IMR-90 (cell line): Measurements from ENCODE around the gene SCCPDH. TPM values are rescaled to one million over a fixed set of nuclear protein-coding genes. Genes with fewer than 3 reads are reported as not detected.

ENCODE experiments used
- ATAC-seq: fragments of 200-7000 bp; cut with Tn5 transposase; 2 replicates; pipeline ENCODE4 v1.9.1; 2020; ENCODE audit warnings: low read depth, mild to moderate bottlenecking, moderate library complexity
- BruUV-seq: library from RNA; stranded (reverse); fragments of 400-500 nt; replicated peaks from 2 replicates; lab custom pipeline; 2021; lab: Mats Ljungman, UMichigan
- CTCF ChIA-PET: fragments of 300-600 bp; formaldehyde crosslinking; extraction: SDS; loops from one replicate; lab custom pipeline; 2021; ENCODE audit warnings: antibody characterized with exemption; lab: Yijun Ruan, JAX
- POLR2A ChIA-PET: fragments of 300-600 bp; sonication (Branson Sonifier 250); formaldehyde crosslinking; loops from one replicate; lab custom pipeline; 2022; ENCODE audit warnings: antibody characterized with exemption; ENCODE audit not compliant: unreplicated experiment; lab: Charles Lee
- DNase-seq: peaks from one replicate; pipeline ENCODE4 v3.0.0; 2013
- H2AFZ ChIP-seq: replicated peaks from 2 replicates; pipeline ENCODE3; 2013; ENCODE audit warnings: low read length, mild to moderate bottlenecking; ENCODE audit not compliant: poor library complexity
- H2AK5ac ChIP-seq: 2 replicates; pipeline ENCODE4 v1.6.1; 2013; ENCODE audit warnings: low read depth, low read length, inconsistent platforms
- H2AK9ac ChIP-seq: replicated peaks from 2 replicates; pipeline ENCODE3; 2013; ENCODE audit warnings: mild to moderate bottlenecking, low read depth, low read length, moderate library complexity; ENCODE audit not compliant: poor library complexity
- H2BK120ac ChIP-seq: 2 replicates; pipeline ENCODE4 v1.6.1; 2013; ENCODE audit warnings: low read depth, low read length, inconsistent platforms
- H2BK15ac ChIP-seq: 3 replicates; pipeline ENCODE4 v1.6.1; 2013; ENCODE audit warnings: low read depth, low read length, inconsistent platforms
- H2BK20ac ChIP-seq: 2 replicates; pipeline ENCODE4 v1.6.1; 2013; ENCODE audit warnings: low read depth, mild to moderate bottlenecking, inconsistent platforms, low read length, moderate library complexity
- H2BK5ac ChIP-seq: 2 replicates; pipeline ENCODE4 v1.6.1; 2013; ENCODE audit warnings: mild to moderate bottlenecking, low read depth, low read length, inconsistent platforms; ENCODE audit not compliant: poor library complexity, severe bottlenecking
- H3K14ac ChIP-seq: replicated peaks from 2 replicates; pipeline ENCODE4 v1.6.1; 2013; ENCODE audit warnings: low read depth, low read length, inconsistent platforms
- H3K18ac ChIP-seq: 2 replicates; pipeline ENCODE4 v1.6.1; 2013; ENCODE audit warnings: low read depth, low read length, control low read depth
- H3K23ac ChIP-seq: 2 replicates; pipeline ENCODE4 v1.6.1; 2013; ENCODE audit warnings: low read depth, low read length, inconsistent platforms
- H3K27ac ChIP-seq: 2 replicates; pipeline ENCODE4 v1.5.1; 2013; ENCODE audit warnings: mild to moderate bottlenecking, control low read depth, low read length; ENCODE audit not compliant: insufficient read depth
- H3K27me3 ChIP-seq: 2 replicates; pipeline ENCODE4 v1.6.1; 2013; ENCODE audit warnings: low read length; ENCODE audit not compliant: control insufficient read depth, insufficient read depth
- H3K36me3 ChIP-seq: 2 replicates; pipeline ENCODE4 v1.6.1; 2013; ENCODE audit warnings: low read length, mixed read lengths; ENCODE audit not compliant: control insufficient read depth, insufficient read depth
- H3K4ac ChIP-seq: 2 replicates; pipeline ENCODE4 v1.6.1; 2013; ENCODE audit warnings: low read depth, low read length, inconsistent platforms
- H3K4me1 ChIP-seq: 2 replicates; pipeline ENCODE4 v1.6.1; 2013; ENCODE audit warnings: low read length, mixed read lengths; ENCODE audit not compliant: control insufficient read depth, insufficient read depth
- H3K4me2 ChIP-seq: 2 replicates; pipeline ENCODE4 v1.6.1; 2013; ENCODE audit warnings: low read depth, mild to moderate bottlenecking, control low read depth, low read length, moderate library complexity
- H3K4me3 ChIP-seq: 2 replicates; pipeline ENCODE4 v1.5.1; 2013; ENCODE audit warnings: low read depth, mild to moderate bottlenecking, control low read depth, low read length, moderate library complexity; ENCODE audit not compliant: insufficient read depth
- H3K56ac ChIP-seq: 2 replicates; pipeline ENCODE4 v1.6.1; 2013; ENCODE audit warnings: low read length, inconsistent platforms; ENCODE audit not compliant: insufficient read depth; ENCODE audit errors: extremely low read depth
- H3K79me1 ChIP-seq, 2 experiments: 2 replicates each; pipeline ENCODE4 v1.6.1; 2013; ENCODE audit warnings: low read length in 2 of 2, inconsistent platforms in 1 of 2, low read depth in 1 of 2
- H3K9ac ChIP-seq: 2 replicates; pipeline ENCODE4 v1.6.1; 2013; ENCODE audit warnings: low read depth, low read length, control low read depth
- H3K9me1 ChIP-seq: 2 replicates; pipeline ENCODE4 v1.6.1; 2013; ENCODE audit warnings: low read length, inconsistent platforms; ENCODE audit not compliant: insufficient read depth
- H3K9me3 ChIP-seq: 2 replicates; pipeline ENCODE4 v1.6.1; 2013; ENCODE audit warnings: low read length; ENCODE audit not compliant: control insufficient read depth, insufficient read depth
- H4K20me1 ChIP-seq: 2 replicates; pipeline ENCODE4 v1.6.1; 2013; ENCODE audit warnings: low read length, inconsistent platforms; ENCODE audit not compliant: insufficient read depth
- H4K5ac ChIP-seq: 2 replicates; pipeline ENCODE4 v1.6.1; 2013; ENCODE audit warnings: mild to moderate bottlenecking, low read depth, low read length, control low read depth
- H4K8ac ChIP-seq, 2 experiments: 2 replicates each; pipeline ENCODE4 v1.6.1; 2013; ENCODE audit warnings: low read depth in 2 of 2, low read length in 2 of 2, control low read depth in 1 of 2, inconsistent platforms in 1 of 2
- H4K91ac ChIP-seq: 2 replicates; pipeline ENCODE4 v1.6.1; 2013; ENCODE audit warnings: low read depth, low read length, inconsistent platforms; ENCODE audit not compliant: insufficient read depth
- BHLHE40 ChIP-seq: fragments of 150-350 bp; IDR thresholded peaks from 2 replicates; pipeline ENCODE4 v1.6.1; 2016; ENCODE audit warnings: mild to moderate bottlenecking, low read depth, low read length
- CEBPB ChIP-seq: IDR thresholded peaks from 2 replicates; pipeline ENCODE4 v1.6.1; 2012; ENCODE audit warnings: low read depth, low read length, improper control_type of control experiment
- CHD1 ChIP-seq: IDR thresholded peaks from 2 replicates; pipeline ENCODE4 v1.6.1; 2012; ENCODE audit warnings: low read depth, low read length, improper control_type of control experiment
- FOS ChIP-seq: fragments of 150-350 bp; IDR thresholded peaks from 2 replicates; pipeline ENCODE4 v1.6.1; 2016; ENCODE audit warnings: low read depth, low read length
- MAFK ChIP-seq: IDR thresholded peaks from 2 replicates; pipeline ENCODE4 v1.6.1; 2012; ENCODE audit warnings: low read depth, low read length, improper control_type of control experiment
- MAZ ChIP-seq: IDR thresholded peaks from 2 replicates; pipeline ENCODE4 v1.6.1; 2012; ENCODE audit warnings: low read depth, mild to moderate bottlenecking, low read length, improper control_type of control experiment, moderate library complexity, borderline replicate concordance
- MXI1 ChIP-seq: IDR thresholded peaks from 2 replicates; pipeline ENCODE4 v1.6.1; 2012; ENCODE audit warnings: low read depth, mild to moderate bottlenecking, low read length, moderate library complexity, borderline replicate concordance
- NFE2L2 ChIP-seq: fragments of 150-350 bp; IDR thresholded peaks from 2 replicates; pipeline ENCODE4 v1.6.1; 2016; ENCODE audit warnings: low read depth, mild to moderate bottlenecking, low read length
- POLR2A ChIP-seq: IDR thresholded peaks from 2 replicates; pipeline ENCODE4 v1.6.1; 2012; ENCODE audit warnings: mild to moderate bottlenecking, low read depth, low read length
- RAD21 ChIP-seq: IDR thresholded peaks from 2 replicates; pipeline ENCODE4 v1.6.1; 2012; ENCODE audit warnings: low read length, improper control_type of control experiment
- RCOR1 ChIP-seq: IDR thresholded peaks from 2 replicates; pipeline ENCODE4 v1.6.1; 2012; ENCODE audit warnings: mild to moderate bottlenecking, low read length, improper control_type of control experiment; ENCODE audit not compliant: insufficient replicate concordance
- RFX5 ChIP-seq: IDR thresholded peaks from 2 replicates; pipeline ENCODE4 v1.8.0; 2012; ENCODE audit warnings: low read depth, mild to moderate bottlenecking, low read length, moderate library complexity
- SMC3 ChIP-seq: fragments of 150-350 bp; IDR thresholded peaks from 2 replicates; pipeline ENCODE4 v1.6.1; 2016; ENCODE audit warnings: low read depth, mild to moderate bottlenecking, antibody characterized with exemption, low read length, moderate library complexity
- WGBS, 2 experiments: methylation state at CpG; one replicate each; pipeline versions ENCODE4 v1.1.5 to v1.1.7; 2013; ENCODE audit warnings: missing lambda C conversion rate in 2 of 2; ENCODE audit not compliant: insufficient read length in 1 of 2; ENCODE audit errors: extremely low coverage in 2 of 2; 5-methylcytosine and 5-hydroxymethylcytosine counted together
- dilution Hi-C: fragments of 300-500 bp; cut with HindIII; formaldehyde crosslinking; loops from one replicate; pipeline ENCODE4 v1.14.3; 2018; ENCODE audit warnings: low sequenced_read_pairs; ENCODE audit not compliant: unreplicated experiment
- in situ Hi-C: fragments of 300-500 bp; cut with MboI; formaldehyde crosslinking; loops from 3 replicates; pipeline ENCODE4 v1.14.3; 2019; ENCODE audit warnings: low sequenced_read_pairs, inconsistent platforms, mixed read lengths
- intact Hi-C: fragments of 100-400 bp; cut with micrococcal nuclease; formaldehyde crosslinking; loops from 2 replicates; pipeline ENCODE4 v1.10.0; 2022
- polyA plus RNA-seq, 3 experiments: library from polyadenylated mRNA; depleted of rRNA; stranded (reverse); fragments of >200 nt; gene quantifications; 2 replicates each; pipeline ENCODE4 v1.2.3, GENCODE V29; 2012; ENCODE audit warnings: low replicate concordance in 1 of 3
- total RNA-seq: library from RNA; depleted of rRNA; stranded (reverse); fragments of >200 nt; gene quantifications from 2 replicates; pipeline ENCODE4 v1.2.3, GENCODE V29; 2012
- TF ChIP-seq, protein P1 (sequence below): conservative IDR thresholded peaks from 2 replicates; pipeline ENCODE4 v1.5.1; 2012; ENCODE audit warnings: mild to moderate bottlenecking, low read depth, low read length, improper control_type of control experiment
- TF ChIP-seq, protein P2 (sequence below): fragments of 150-350 bp; IDR thresholded peaks from 2 replicates; pipeline ENCODE4 v1.6.1; 2016; ENCODE audit warnings: low read depth, mild to moderate bottlenecking, low read length, moderate library complexity, borderline replicate concordance
- TF ChIP-seq, protein P3 (sequence below): fragments of 150-350 bp; IDR thresholded peaks from 2 replicates; pipeline ENCODE4 v1.6.1; 2017; ENCODE audit warnings: mild to moderate bottlenecking, antibody characterized with exemption, low read length, low read depth

SCCPDH gene
- total and polyA plus RNA-seq, 2 of the 4 experiments (the other 2 are of a cell fraction), result 26.9 to 37.8 TPM

DNA sequence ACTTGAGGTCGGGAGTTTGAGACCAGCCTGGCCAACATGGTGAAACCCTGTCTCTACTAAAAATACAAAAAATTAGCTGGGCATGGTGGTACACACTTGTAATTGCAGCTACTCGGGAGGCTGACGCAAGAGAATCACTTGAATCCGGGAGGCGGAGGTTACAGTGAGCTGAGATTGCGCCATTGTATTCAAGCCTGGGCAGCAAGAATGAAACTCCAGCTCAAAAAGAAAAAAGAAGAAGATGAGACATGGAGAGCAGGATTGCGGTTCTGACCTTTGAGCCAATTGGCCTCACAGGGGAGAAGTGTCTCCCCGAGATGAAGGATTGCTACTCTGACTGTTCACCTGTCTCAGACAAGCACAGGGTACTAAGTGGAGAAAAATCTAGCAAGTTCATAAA lies 6.6 kb downstream of the SCCPDH start:
- H3K4me2 ChIP-seq, result no peak overlapping the region
- H3K9me1 ChIP-seq, result peaks cover 2% of the 10 kb centered on the region; the same call in 1 of the 2 replicates
- DNase-seq (no peak), ATAC-seq (no peak)
- no TSS peak for BruUV-seq
- intact Hi-C loops (no loop called here), in situ Hi-C loops (no loop called here), dilution Hi-C loops (no loop called here)
- H3K79me1 ChIP-seq, result peaks cover 26 to 34% of the 10 kb centered on the region in 2 experiments
- no peak overlapping the region for H3K4me3 ChIP-seq
- H3K9me3 ChIP-seq, result peaks cover 2% of the 10 kb centered on the region; the same call in 1 of the 2 replicates
- H3K23ac ChIP-seq, result no peak overlapping the region
- H2AK5ac ChIP-seq, result no peak overlapping the region
- H2BK120ac ChIP-seq, result no peak overlapping the region
- no peaks in the 10 kb centered on the region for H3K4me1 ChIP-seq
- H3K27me3 ChIP-seq, result no peaks in the 10 kb centered on the region
- H2AFZ ChIP-seq, result no peak overlapping the region
- no peak overlapping the region for H4K5ac ChIP-seq
- no peak overlapping the region for H2BK20ac ChIP-seq
- H4K8ac ChIP-seq, result no peak overlapping the region
- H4K91ac ChIP-seq, result no peak overlapping the region
- no peak overlapping the region for H3K56ac ChIP-seq
- ChIA-PET POLR2A (no interaction called here), CTCF (interaction anchor here (1.0 kb wide), 1 partner anchor 10 kb away, joined by 4 read pairs; no protein-coding TSS in a partner anchor)
- no peak overlapping the region for H2BK15ac ChIP-seq
- 93% methylated on average over 3 of the region's 8 CpGs; no CpG with 5 or more reads in 1 of the 2 experiments for WGBS, 2 experiments
- no peak overlapping the region for H3K9ac ChIP-seq
- H3K14ac ChIP-seq, result no peak overlapping the region
- H2BK5ac ChIP-seq, result no peak overlapping the region
- no peaks in the 10 kb centered on the region; the same call in 1 of the 2 replicates for H4K20me1 ChIP-seq
- H3K36me3 ChIP-seq, result peaks cover 36% of the 10 kb centered on the region
- no peak overlapping the region for H3K4ac ChIP-seq
- TF ChIP-seq RCOR1 (no peak), MAFK (no peak), CEBPB (no peak), FOS (no peak), RFX5 (no peak), CHD1 (no peak), POLR2A (no peak), MXI1 (no peak), RAD21 (no peak), SMC3 (no peak), NFE2L2 (no peak), BHLHE40 (no peak), MAZ (no peak)
- TF ChIP-seq, protein P1, sequence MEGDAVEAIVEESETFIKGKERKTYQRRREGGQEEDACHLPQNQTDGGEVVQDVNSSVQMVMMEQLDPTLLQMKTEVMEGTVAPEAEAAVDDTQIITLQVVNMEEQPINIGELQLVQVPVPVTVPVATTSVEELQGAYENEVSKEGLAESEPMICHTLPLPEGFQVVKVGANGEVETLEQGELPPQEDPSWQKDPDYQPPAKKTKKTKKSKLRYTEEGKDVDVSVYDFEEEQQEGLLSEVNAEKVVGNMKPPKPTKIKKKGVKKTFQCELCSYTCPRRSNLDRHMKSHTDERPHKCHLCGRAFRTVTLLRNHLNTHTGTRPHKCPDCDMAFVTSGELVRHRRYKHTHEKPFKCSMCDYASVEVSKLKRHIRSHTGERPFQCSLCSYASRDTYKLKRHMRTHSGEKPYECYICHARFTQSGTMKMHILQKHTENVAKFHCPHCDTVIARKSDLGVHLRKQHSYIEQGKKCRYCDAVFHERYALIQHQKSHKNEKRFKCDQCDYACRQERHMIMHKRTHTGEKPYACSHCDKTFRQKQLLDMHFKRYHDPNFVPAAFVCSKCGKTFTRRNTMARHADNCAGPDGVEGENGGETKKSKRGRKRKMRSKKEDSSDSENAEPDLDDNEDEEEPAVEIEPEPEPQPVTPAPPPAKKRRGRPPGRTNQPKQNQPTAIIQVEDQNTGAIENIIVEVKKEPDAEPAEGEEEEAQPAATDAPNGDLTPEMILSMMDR, result no peak
- TF ChIP-seq, protein P2, sequence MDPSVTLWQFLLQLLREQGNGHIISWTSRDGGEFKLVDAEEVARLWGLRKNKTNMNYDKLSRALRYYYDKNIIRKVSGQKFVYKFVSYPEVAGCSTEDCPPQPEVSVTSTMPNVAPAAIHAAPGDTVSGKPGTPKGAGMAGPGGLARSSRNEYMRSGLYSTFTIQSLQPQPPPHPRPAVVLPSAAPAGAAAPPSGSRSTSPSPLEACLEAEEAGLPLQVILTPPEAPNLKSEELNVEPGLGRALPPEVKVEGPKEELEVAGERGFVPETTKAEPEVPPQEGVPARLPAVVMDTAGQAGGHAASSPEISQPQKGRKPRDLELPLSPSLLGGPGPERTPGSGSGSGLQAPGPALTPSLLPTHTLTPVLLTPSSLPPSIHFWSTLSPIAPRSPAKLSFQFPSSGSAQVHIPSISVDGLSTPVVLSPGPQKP, result no peak
- TF ChIP-seq, protein P3, sequence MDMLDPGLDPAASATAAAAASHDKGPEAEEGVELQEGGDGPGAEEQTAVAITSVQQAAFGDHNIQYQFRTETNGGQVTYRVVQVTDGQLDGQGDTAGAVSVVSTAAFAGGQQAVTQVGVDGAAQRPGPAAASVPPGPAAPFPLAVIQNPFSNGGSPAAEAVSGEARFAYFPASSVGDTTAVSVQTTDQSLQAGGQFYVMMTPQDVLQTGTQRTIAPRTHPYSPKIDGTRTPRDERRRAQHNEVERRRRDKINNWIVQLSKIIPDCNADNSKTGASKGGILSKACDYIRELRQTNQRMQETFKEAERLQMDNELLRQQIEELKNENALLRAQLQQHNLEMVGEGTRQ, result no peak
- no peak overlapping the region for H3K27ac ChIP-seq
- H3K18ac ChIP-seq, result no peak overlapping the region
- no peak overlapping the region for H2AK9ac ChIP-seq
